Osteoblast (primary cell): ENCODE data around the gene RBM33. TPM values are rescaled to one million over a fixed set of nuclear protein-coding genes. Genes with fewer than 3 reads are reported as not detected.

Source experiments
- DNase-seq: peaks from one replicate; pipeline ENCODE4 v3.0.0; 2011; ENCODE audit warnings: low spot score, mixed read lengths; ENCODE audit not compliant: insufficient read length; ENCODE audit errors: missing footprints
- H2AFZ ChIP-seq: 2 replicates; pipeline ENCODE4 v1.6.0; 2011; ENCODE audit warnings: mild to moderate bottlenecking, low read length
- H3K27ac ChIP-seq: 2 replicates; pipeline ENCODE4 v1.5.1; 2011; ENCODE audit warnings: mild to moderate bottlenecking, low read depth, low read length, moderate library complexity
- H3K27me3 ChIP-seq: 2 replicates; pipeline ENCODE4 v1.6.0; 2012; ENCODE audit warnings: mild to moderate bottlenecking, control low read depth, inconsistent platforms, low read length, moderate library complexity; ENCODE audit not compliant: insufficient read depth
- H3K36me3 ChIP-seq: 2 replicates; pipeline ENCODE4 v1.5.1; 2011; ENCODE audit warnings: mild to moderate bottlenecking, low read length, control low read depth, moderate library complexity; ENCODE audit not compliant: insufficient read depth
- H3K4me1 ChIP-seq: 2 replicates; pipeline ENCODE4 v1.5.1; 2011; ENCODE audit warnings: mild to moderate bottlenecking, low read length, control low read depth, moderate library complexity; ENCODE audit not compliant: insufficient read depth
- H3K4me2 ChIP-seq: 2 replicates; pipeline ENCODE4 v1.6.0; 2011; ENCODE audit warnings: mild to moderate bottlenecking, low read length; ENCODE audit not compliant: insufficient read depth
- H3K4me3 ChIP-seq: fragments of 200-600 bp; sonication (generic); 3 replicates; pipeline ENCODE4 v1.5.1; 2012; ENCODE audit warnings: mild to moderate bottlenecking, low read length, inconsistent platforms; ENCODE audit not compliant: insufficient read depth
- H3K79me2 ChIP-seq: 2 replicates; pipeline ENCODE4 v1.6.0; 2012; ENCODE audit warnings: mild to moderate bottlenecking, low read length, control low read depth, inconsistent platforms; ENCODE audit not compliant: insufficient read depth
- H3K9me3 ChIP-seq: 2 replicates; pipeline ENCODE4 v1.5.1; 2011; ENCODE audit warnings: low read depth, low read length, control low read depth
- H4K20me1 ChIP-seq: 2 replicates; pipeline ENCODE4 v1.6.0; 2012; ENCODE audit warnings: mild to moderate bottlenecking, low read length, control low read depth; ENCODE audit not compliant: insufficient read depth
- total RNA-seq: library from RNA; depleted of rRNA; stranded (reverse); fragments of >200 nt; gene quantifications from 2 replicates; pipeline ENCODE4 v1.2.3, GENCODE V29; 2012
- TF ChIP-seq, protein P1 (sequence below): IDR thresholded peaks from 2 replicates; pipeline ENCODE4 v1.5.1; 2011; ENCODE audit warnings: mild to moderate bottlenecking, low read depth, low read length, moderate library complexity; ENCODE audit errors: extremely low read depth

Gene RBM33
- total RNA-seq, 1 donor = 27.5 TPM

DNA sequence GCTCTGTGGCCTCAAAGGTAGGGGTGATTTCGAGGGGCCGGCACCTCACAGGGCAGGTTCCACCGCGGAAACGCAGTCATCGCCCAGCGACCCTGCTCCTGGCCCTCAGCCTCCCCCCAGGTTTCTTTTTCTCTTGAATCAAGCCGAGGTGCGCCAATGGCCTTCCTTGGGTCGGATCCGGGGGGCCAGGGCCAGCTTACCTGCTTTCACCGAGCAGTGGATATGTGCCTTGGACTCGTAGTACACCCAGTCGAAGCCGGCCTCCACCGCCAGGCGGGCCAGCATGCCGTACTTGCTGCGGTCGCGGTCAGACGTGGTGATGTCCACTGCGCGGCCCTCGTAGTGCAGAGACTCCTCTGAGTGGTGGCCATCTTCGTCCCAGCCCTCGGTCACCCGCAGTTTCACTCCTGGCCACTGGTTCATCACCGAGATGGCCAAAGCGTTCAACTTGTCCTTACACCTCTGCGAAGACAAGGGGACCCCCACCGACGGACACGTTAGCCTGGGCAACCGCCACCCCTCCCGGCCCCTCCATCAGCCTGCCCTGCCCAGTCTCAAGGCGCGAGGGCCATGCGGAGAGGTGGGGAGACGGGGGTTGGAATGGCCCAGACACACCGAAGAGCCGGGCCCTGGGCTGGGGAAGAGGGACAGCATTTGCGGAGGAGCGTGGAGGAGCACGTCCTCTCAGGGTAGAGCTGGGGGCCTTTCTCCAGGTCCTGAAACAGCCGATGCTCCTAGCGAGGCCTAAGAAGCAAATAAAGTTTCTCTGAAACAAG, 161.8 kb downstream of the RBM33 start:
- Histone ChIP-seq H3K4me3 (peak overlapping the region; percentile 63), H3K4me1 (peaks cover 9% of the 10 kb centered on the region), H2AFZ (peak overlapping the region; percentile 51), H4K20me1 (no peaks in the 10 kb centered on the region), H3K36me3 (no peaks in the 10 kb centered on the region), H3K4me2 (peak overlapping the region; percentile 81), H3K27ac (no peak overlapping the region), H3K9me3 (no peaks in the 10 kb centered on the region), H3K27me3 (peaks cover 84% of the 10 kb centered on the region), H3K79me2 (no peaks in the 10 kb centered on the region)
- TF ChIP-seq, protein P1, sequence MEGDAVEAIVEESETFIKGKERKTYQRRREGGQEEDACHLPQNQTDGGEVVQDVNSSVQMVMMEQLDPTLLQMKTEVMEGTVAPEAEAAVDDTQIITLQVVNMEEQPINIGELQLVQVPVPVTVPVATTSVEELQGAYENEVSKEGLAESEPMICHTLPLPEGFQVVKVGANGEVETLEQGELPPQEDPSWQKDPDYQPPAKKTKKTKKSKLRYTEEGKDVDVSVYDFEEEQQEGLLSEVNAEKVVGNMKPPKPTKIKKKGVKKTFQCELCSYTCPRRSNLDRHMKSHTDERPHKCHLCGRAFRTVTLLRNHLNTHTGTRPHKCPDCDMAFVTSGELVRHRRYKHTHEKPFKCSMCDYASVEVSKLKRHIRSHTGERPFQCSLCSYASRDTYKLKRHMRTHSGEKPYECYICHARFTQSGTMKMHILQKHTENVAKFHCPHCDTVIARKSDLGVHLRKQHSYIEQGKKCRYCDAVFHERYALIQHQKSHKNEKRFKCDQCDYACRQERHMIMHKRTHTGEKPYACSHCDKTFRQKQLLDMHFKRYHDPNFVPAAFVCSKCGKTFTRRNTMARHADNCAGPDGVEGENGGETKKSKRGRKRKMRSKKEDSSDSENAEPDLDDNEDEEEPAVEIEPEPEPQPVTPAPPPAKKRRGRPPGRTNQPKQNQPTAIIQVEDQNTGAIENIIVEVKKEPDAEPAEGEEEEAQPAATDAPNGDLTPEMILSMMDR = no peak
- DNase-seq = peak; percentile 91

DNA sequence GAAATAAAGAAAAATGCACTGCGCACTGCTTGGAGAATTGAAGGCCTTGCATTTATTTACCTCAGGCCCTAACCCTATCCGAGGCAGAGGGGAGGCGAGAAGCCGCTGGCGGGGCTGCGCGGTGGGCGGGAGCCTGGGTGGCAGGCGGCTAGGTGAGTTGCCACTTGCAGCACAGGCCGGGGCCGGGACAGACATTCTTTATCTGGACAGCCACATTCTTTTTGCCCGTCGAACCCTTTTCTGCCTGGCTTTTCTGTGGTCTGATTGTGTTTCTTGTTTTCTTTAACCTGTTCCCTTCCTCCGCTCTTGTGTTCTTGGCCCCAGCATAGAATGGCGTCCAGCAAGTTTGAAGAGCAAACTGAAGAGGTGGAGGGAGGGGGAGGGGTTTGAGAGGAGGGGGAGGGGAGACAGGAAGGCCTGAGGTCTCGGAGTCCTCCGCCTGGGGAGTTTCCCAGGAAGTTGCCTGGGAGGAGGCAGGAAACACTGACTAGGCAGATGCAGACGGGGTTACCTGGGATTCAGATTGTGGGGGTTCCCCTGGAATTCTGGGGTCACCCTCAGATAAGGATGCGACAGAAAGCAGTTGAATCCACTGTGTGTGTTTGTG, 162.7 kb downstream of the RBM33 start:
- TF ChIP-seq, protein P1 = no peak
- no peaks in the 10 kb centered on the region for H3K79me2 ChIP-seq
- H2AFZ ChIP-seq = no peak overlapping the region
- H3K36me3 ChIP-seq = no peaks in the 10 kb centered on the region
- H3K27me3 ChIP-seq = peaks cover 84% of the 10 kb centered on the region
- no peak overlapping the region for H3K4me3 ChIP-seq
- no peak overlapping the region for H3K27ac ChIP-seq
- DNase-seq = peak; percentile 93
- no peak overlapping the region for H3K4me2 ChIP-seq
- H3K9me3 ChIP-seq = no peaks in the 10 kb centered on the region
- H4K20me1 ChIP-seq = no peaks in the 10 kb centered on the region
- H3K4me1 ChIP-seq = peaks cover 9% of the 10 kb centered on the region

DNA sequence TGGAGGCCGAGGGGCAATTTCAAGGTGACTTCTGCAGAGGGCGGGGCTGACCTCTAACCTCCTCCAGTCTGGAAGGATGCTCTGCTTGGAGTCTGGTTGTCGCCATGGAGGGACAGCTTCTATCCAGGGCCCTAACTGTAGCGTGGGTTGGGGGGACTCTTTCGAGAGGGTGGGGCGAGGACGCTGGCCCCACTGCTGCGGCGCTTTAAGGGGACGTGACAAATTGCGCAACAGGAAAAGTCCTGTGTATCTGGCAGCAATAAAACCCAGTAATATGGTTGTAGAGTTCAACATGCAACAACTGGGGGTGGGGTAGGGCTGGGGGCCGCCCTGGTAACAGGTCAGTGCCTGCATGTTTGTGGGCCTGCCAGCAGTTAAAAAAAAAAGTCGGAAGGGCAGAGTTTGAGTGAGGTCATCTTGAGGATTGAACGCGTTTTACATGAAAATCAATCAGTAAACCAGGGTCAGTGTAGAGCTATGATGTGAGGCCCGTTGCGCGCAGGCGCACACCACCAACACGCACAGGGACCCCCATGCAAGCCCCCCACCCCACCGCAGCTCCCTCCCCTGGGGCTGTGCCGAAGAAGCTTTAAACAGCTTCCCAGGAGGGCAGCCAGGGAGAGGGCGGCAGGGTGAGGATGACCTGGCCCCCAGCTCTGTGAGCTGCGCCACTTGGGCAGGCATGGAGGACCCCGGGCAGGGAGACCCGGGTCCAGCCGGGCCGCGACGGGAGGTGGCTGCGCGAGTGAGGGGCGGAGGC, 163.5 kb downstream of the RBM33 start:
- Histone ChIP-seq H3K4me2 (no peak overlapping the region), H3K79me2 (no peaks in the 10 kb centered on the region), H2AFZ (no peak overlapping the region), H3K36me3 (no peaks in the 10 kb centered on the region), H3K4me3 (no peak overlapping the region), H3K4me1 (peaks cover 9% of the 10 kb centered on the region), H3K27me3 (peaks cover 86% of the 10 kb centered on the region), H3K27ac (no peak overlapping the region), H4K20me1 (no peaks in the 10 kb centered on the region), H3K9me3 (no peaks in the 10 kb centered on the region)
- peak; percentile 86 for DNase-seq
- TF ChIP-seq, protein P1 = no peak
